NCI-H774 (cell line): ENCODE data around the gene GPR35.

ENCODE experiments used
- DNase-seq: peaks from one replicate; lab custom pipeline; 2025; lab: John Stamatoyannopoulos, UW

Gene GPR35

GRCh38 chr2:240638512-240639160 is 13.4 kb downstream of the GPR35 start:
- no peak for DNase-seq

DNA sequence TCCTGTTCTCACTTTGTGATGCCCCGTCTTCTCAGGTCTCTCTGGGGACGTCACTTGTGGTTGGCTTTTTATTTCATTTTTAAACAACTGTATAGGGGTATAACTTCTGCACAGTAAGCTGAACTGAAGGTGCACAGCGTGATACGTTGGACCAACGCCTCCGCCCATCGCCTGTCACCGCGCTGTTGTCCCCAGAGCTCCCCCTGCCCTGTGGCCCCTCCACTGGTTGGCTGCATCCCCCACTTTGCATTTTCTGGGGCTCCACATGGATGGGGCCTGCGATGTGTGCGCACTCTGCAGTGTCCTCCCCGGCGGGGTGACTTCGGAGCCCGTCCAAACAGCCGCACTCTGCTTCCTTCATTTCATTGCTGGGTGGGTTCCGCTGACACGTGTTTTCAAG is 14.3 kb downstream of the GPR35 start:
- DNase-seq, result no peak

GRCh38 chr2:240640939-240641338 is 15.7 kb downstream of the GPR35 start:
- DNase-seq, result no peak

DNA sequence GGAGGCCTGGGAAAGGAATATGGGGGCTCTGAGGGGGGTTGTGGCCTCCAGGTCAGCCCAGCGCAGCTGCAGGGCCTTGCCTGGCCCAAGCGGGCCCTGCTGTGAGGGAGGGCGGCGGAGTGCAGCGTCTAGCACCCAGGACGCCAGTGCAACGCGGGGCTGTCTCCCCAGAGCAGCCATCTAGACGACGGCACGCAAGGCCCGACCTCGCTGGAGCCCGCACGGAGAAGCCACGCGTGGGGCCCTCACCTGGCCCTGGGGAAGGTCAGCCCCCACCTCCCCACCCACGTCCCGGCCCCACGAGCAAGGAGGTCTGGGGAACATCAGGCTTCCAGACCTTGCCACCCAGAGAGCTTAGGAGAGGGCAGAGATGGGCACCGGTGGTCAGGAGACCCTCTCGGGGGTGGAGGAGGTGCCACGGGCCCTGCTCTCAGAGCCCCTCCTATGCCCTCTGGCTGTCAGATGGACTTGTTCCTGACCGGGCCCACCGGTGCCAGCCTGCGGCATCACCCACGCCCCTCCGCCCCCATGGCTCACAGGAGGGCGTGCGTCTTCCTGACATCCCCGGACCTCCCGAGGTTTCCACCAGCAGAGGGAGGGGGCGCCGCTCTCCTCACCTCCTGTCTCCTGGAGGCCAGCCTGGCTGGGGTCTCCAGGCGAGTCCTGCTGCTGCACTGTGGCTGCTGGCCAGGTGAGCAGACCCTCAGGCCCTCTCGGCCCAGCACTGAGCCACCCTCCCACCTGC is 17.0 kb downstream of the GPR35 start:
- no peak for DNase-seq

DNA sequence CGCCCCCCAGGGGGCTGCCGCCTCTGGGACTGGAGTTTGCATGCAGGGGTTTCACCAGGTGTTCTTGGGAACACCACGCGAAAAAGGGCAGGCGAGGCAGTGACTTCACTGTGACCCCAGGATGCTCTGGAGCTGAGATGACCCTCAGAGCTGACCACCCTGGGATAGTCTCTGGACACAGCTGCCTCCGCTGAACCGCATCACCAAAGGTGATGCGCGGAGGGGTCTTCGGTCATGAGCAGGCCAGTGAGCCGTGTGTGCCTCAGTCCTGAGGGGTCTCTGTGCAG is 17.5 kb downstream of the GPR35 start:
- DNase-seq, result no peak

GRCh38 chr2:240643093-240643810 is 18.0 kb downstream of the GPR35 start:
- DNase-seq, result no peak

DNA sequence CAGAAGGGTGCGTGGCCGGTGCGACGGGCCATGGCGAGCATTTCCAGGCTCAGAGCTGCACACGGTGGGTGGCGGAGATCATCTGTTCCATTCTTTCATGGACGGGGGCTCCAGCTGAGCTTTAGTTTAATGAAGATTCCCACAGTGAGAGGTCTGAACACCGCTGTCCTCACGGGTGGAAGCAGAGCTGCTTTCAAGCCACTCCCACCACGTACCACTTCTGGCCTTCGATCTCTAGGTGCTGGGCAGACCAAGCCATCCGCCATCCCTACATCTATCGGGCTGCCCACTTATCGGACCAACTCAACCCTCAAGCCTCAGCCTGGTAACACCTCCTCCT is 18.5 kb downstream of the GPR35 start:
- no peak for DNase-seq

DNA sequence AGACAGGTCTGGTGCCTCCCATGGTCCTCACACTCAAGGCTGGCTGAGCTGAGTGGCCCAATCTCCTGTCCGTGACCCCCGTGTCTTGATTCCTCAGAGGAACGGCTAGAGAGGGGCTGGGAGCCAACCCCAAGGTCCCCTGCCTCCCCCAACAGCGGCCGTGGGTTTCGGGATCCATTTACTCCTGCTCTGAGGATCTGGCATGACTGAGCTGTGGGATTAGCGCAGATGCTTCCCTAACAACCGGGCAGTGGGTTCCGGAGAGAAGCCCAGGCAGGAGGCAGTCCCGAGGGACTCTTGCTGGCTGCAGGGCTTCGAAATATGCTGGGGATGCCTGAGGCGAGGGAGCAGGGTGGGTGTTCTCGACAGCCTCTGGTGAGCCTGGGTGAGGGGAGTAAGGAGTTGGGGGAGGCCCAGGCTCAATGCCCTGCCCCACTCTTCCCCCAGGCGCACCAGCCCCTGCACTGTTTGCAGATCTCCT is 18.9 kb downstream of the GPR35 start:
- DNase-seq, result no peak

GRCh38 chr2:240644859-240645301 is 19.6 kb downstream of the GPR35 start:
- DNase-seq, result no peak

GRCh38 chr2:240645346-240645745 is 20.1 kb downstream of the GPR35 start:
- no peak for DNase-seq

- DNase-seq, result no peak
Observed at GRCh38 chr2:240645801-240646175, 20.5 kb downstream of the GPR35 start.

DNA sequence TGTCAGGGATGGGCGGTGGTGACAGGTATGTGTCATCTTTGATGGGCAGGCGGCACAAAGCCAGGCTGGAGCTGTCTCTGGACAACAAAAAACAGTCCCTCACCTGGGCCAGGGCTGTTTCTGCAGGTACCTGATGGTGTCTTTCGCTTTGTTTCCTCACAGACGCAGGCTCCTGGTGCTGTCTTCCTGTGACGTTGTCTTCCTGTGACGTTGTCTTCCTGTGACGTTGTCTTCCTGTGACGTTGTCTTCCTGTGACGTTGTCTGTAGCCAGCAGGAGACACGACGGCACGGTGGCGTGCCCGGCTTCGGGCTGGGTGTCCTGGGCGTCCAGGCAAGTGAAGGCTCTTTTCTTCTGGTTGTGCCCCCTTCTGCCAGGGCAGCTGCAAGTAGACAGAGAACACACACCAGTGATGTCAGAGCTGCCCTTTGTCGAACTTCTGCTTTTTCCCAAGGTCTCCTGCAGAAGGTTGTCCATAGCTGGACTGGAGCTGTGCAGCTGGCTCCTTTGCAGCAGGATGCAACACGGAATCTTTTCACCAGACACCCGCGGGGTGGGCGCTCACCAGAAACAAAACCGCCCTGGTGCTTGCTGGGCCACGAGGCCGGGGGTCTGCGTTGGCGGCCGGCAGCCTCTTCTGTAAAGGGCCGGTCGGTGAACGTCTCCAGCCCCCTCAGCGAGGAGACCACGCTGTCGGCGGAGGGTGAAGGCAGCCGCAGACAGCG is 21.1 kb downstream of the GPR35 start:
- DNase-seq, result no peak

DNA sequence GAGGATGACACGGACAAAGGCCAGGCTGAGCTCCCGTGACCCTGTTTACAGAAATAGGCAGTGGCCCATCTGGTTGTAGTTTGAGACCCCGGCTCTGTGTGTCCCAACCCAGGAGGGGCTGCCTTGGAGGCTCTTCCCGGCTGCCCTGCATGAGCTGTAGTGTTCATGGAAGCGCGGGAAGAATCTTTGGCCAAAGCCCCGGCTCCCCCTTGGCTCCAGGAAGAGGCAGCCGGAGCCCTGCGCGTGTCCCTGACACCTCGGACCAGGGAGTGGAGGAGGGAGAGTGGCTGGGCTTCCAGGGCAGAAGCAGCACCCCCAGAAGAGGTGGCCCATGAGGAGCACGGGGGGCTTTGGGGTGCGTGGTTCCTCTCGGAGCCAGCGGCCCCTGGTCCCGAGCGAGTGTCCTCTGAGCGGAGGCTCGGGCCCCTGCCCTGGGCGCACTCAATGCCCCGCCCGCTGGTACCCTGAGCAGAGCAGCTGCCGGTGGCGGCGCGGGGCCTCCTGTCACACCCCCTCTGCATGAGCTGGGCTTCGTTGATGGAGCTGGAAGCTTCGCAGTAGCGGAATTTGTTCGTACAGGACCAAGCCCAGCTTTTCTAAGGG is 21.7 kb downstream of the GPR35 start:
- DNase-seq, result no peak

DNA sequence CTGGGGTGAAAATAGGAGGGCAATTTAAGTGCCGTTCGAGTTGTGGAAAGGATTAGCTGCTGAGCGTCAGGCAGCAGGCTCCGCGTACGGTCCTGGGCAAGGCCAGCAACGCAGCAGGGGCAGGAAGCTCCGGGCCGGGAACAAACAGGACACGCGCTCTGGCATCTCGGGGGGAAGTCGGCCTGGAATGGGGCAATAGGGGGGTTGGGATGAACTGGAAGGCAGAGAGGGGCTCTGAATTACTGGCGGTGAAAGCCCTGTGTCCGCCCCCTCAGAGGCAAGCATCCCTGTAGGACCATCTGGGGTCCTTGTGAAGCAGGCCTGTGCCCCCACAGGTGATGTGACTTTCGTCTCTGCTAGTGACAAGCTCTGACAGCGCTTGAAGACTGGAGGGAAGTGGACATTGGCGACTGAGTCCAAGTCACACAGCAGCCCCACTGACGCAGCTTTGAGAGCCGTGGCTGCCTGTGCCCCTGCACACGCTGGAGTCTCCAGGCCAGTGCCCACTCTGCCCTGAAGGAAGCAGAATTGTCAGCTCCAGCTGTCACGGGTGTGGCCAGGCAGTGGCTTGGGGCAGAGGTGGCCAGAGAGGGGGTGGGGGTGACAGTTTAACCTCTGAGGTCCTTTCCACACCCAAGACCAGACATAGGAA is 22.3 kb downstream of the GPR35 start:
- DNase-seq, result no peak

DNA sequence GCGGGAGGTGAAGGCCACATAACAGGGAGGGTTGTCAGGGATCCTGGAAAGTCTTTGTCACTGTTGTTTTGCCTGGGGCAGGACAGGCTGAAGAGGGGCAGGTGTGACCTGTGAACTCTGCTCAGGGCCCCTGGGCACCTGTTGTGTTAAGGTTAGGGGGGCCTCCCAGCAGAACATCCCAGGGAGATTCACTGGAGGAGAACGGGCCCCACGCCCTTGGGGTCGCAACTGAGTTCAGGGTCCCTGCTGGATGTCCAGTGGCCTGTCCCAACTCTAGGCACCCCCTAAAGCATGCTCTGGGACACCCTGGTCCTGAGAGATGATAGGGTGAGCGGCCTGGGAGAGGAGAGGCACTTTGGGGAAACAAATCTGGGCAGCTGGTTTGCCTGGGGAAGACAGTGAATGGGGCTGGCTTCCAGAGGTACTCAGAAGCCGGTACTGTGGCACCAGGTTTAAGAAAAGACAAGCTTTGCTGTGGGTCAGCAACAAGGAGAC is 22.9 kb downstream of the GPR35 start:
- no peak for DNase-seq

- no peak for DNase-seq
Observed at GRCh38 chr2:240648650-240649275, 23.5 kb downstream of the GPR35 start.

GRCh38 chr2:240649331-240649730 is 24.1 kb downstream of the GPR35 start:
- no peak for DNase-seq

DNA sequence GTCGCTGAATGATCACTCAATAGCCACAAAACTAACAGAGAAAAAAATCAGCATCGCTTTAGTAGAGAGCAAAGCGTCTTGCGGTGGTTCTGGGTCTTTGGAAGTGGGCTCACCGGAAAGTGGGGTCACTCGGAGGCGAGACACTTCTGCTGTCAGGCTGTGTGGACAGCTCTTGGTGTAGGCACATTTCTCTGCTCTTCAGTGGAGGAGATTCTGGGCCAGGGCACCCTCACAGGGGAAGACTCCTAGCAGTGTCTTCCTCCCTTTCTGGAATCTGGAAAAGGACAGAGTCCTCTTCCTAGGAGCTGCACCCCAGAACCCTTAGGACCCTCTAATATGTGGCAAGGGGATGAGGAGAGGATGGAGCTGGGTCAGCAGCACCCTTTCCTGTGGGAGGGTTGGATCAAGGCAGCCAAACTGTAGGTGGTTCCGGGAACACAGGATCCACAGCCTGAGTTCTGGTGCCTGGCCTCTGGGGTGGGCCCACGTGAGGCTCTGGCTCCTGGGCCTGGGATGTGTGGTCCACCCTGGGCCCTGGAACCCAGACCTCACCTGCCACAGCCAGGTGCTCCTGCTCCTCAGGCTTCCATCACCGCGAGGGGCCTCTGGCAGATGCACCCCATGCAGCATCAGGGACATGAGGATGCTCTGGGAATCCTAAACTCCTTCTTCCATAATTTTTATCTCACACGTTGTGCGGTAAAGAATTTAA is 25.1 kb downstream of the GPR35 start:
- no peak for DNase-seq

- DNase-seq, result no peak
Observed at GRCh38 chr2:240651185-240651584, 25.9 kb downstream of the GPR35 start.
